ENCODE data around the gene SLC17A2.
"Not testable (repeated sequence)": the region's sequence is repeated elsewhere in the genome, so short reads cannot be mapped to it uniquely, and the experiment has no call there.

The SLC17A2 gene

DNA sequence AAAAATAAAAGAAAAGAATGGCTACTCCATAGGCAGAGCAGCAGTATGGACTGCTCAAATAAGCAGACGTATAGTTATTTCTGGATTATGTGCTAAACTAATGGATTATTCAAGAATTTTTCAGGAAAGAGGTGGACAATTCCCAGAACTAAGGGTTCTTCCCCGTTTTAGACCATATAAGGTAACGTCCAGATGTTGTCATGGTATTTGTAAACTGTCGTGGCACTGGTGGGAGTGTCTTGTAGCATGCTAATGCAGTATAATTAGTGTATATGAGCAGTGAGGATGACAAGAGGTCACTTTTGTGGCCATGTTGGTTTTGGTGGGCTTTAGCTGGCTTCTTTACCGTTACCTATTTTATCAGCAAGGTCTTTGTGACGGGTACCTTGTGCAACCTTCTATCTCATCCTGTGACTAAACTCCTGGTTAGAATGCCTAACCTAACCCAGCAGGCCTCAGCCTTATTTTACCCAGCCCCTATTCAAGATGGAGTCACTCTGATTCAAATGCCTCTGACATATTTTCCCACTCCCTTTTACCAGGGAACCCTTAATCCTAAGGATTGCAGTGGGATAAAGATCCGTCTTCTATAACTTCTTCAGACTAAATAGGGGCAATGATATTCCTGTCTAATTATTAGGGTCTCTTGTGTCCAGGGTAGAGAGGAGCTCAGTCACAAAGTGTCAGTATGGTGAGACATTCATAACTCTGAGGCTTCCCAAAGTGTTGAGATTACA is 21.0 kb upstream of the SLC17A2 start:
- no peak for DNase-seq

DNA sequence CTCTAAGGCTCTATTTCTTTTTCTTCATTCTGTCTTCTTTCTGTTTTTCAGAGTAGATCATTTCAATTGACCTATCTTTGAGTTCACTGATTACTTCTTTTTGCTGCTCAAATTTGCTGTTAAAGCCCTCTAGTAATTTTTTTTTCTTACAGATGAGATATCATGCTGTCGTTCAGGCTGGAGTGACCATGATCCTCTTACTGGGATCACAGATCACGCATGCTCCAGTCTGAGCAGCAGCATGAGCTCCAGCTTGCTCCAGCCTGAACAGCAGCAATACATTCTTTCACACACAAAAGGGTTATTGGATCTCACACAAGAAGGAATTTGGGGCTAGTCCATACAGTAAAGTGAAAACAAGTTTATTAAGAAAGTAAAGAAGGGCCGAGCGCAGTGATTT is 19.8 kb upstream of the SLC17A2 start:
- no peak for DNase-seq

DNA sequence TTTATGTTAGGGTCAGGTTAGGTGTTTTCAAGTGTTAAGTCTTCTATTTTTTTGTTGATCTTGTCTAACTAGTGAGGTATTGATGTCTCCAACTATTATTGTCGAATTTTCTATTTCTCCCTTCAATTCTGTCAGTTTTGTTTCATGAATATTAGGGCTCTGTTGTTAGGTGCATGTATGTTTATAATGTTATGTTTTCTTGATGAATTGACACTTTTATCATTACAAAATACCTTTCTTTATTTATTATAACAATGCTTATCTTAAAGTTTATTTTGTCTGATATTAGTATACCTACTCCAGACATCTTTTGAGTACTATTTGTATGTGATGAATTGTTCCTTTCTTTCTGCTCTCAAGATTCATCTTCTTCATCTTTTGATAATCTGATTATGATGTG is 19.2 kb upstream of the SLC17A2 start:
- DNase-seq: no peak

DNA sequence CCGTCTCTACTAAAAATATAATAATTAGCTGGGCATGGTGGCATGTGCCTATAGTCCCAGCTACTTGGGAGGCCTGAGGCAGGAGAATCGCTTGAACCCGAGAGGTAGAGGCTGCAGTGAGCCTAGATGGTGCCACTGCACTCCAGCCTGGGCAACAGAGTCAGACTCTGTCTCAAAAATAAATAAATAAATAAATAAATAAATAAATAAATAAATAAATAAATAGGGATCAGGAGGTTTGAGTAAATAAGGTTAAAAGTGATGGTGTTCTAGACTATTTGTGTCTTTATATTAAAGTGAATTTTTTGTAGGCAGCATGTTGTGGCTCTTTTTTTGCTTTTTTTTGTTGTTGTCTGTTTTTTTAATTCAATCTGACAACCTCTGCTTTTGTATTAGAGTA is 17.0 kb upstream of the SLC17A2 start:
- not testable (repeated sequence) for DNase-seq

DNA sequence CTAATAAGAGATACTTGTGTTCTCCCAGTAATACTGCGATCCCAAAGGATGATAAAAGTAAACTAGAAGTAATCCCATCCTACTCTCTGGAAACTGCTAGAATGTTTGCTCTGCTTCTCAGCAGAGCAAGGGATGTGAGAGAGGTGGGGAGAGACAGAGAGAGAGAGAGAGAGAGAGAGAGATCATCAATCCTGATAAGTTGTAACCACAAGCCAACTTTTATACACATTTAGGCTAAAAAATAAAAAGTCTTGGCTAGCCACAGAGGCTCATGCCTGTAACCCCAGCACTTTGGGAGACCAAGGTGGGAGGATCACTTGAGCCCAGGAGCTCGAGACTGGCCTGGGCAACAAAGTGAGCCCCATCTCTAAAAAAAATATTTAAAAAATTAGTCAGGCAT is 16.1 kb upstream of the SLC17A2 start:
- DNase-seq: peak; percentile 32

DNA sequence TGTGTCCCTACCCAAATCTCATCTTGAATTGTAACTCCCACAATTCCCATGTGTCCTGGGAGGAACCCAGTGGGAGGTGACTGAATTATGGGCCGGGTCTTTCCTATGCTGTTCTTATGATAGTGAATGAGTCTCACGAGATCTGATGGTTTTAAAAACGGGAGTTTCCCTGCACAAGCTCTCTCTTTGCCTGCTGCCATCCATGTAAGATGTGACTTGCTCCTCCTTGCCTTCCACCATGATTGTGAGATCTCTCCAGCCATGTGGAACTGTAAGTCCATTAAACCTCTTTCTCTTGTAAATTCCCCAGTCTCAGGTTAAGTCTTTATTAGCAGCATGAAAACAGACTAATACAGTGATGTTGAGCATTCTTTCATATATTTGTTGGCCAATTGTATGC is 15.2 kb upstream of the SLC17A2 start:
- DNase-seq: not testable (repeated sequence)

DNA sequence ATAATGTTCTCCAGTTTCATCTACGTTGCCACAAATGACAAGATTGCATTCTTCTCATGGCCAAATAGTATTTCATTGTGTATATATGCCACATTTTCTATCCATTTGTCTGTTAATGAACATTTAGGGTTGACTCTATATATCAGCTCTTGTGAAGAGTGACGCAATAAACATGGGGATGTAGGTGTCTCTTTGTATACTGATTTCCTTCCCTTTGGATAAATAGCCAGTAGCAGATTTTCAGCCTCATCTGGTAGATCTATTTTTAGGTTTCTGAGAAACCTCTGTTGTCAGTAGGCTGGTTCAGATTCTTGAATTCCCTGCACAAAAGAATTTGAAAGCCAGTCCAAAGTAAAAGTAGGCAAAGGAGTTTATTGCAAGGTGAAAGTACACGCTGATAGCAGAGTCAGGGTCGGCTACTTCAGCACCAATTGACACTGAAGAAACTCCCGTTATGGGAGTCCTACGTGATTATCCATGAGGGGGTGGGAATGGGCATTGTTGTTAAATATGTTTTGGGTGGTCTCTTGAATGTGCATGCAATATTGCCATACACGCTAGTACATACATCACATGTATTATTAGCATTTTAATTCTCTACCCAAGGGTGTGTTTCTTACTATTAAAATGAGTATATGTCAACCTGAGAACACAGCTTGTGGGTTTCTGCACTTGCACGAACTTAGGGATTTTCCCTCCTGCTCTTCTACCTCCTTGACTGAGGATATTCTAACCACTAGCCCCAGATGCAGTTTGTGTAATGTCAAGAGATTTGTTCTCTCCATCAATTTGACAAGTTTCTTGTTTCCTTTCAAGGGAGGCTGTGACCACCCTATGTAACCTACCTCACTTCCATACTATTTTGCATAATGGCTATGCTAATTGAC is 14.4 kb upstream of the SLC17A2 start:
- no peak for DNase-seq

DNA sequence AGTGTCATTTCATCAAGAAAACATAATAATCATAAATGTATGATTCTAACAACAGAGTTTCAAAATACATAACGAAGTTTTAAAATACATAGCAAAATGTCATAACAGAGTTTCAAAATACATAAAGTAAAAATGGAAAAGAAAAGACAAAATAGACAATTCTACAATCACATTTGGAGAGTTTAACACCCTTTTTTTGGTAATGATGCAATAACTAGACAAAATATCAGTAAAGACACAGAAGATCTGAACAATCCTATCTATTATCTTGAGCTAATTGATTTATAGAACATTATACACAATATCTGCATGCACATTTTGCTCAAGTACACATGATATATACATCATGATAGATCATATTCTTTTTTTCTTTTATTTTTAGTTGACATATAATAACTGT is 13.4 kb upstream of the SLC17A2 start:
- DNase-seq: no peak

DNA sequence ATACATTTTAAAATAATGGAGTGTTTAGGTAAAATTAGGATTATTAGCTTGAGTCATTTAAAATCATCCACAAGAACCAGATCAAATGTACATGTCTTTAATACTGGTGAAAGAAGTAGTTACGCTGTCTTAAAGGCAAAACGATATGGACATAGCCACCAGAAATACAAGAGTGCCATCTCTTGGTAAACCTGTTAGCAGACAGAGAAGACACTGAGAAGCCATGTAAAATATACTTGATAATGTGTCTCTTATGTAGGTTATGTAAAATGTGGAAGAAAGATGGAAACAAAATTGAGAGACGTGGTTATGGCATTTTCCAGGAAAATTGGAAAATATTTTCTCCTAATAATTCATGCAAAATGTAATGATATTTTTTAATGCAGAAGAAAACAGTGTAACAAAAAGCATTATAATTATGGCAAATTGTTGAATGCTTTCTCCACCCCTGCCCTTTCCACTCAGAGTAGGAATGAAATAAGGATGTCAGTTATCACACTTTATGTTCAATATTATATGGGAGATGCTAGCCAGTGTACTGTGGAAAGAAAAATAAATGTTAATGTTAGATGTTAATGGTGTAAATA is 12.2 kb upstream of the SLC17A2 start:
- DNase-seq: peak; percentile 54

DNA sequence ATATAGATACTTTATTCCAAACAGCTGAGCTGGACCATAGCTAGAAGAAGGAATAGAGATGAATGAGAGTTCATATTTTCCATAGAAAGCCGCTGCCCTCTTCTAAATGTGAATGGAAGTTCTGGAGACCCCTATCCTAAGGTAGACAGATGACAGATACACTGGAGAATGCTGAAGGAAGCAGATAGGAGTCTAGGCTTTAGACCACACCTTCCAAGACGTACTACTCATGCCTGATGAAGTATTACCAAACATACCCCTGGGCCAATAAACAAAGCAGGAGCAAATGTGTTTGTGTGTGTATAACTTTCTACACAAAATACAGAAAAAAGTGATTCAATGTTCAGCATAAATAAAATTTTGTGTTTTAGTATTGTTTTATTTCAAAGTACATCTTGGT is 9.1 kb upstream of the SLC17A2 start:
- DNase-seq: no peak

DNA sequence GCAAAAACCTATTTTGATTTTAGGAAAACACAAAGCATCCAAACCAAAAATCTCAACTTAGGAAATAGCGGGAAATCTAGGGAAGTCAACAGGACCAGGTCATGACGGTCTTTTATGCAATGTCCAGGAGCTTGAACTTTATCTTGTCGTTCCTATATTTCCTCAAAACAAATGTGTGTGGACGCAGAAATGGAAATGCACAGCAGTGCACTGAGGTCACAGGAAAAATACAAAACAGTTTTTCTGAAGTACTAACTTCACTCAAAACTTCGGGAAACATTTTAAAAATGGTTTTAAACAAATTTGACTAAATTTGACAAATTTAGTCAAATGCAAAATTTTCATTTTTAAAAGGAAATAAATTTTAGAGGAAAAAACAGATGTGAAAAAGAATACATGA is 5.5 kb upstream of the SLC17A2 start:
- DNase-seq: no peak

DNA sequence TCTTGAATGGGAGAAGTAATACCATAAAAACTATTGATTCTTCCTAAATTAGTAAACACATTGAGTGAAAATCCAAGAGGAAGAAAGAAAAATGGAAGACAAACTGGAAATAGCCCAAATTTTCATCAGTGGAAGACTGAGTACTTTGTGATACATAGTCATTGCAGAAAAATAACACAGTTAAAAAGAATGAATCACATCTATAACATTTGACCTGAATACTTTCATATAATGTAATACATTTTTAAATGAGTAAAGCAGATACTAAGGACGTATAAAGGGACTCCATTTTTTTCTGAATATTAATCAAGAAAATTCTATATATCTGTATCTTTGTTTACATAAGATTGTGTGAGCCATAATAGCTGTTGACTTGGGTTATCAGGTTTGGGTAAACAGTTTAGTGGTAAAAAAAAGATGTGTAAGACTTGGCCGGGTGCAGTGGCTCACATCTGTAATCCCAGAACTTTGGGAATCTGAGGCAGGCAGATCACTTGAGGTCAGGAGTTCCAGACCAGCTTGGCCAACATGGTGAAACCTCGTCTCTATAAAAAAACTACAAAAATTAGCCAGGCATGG is 4.3 kb upstream of the SLC17A2 start:
- no peak for DNase-seq

DNA sequence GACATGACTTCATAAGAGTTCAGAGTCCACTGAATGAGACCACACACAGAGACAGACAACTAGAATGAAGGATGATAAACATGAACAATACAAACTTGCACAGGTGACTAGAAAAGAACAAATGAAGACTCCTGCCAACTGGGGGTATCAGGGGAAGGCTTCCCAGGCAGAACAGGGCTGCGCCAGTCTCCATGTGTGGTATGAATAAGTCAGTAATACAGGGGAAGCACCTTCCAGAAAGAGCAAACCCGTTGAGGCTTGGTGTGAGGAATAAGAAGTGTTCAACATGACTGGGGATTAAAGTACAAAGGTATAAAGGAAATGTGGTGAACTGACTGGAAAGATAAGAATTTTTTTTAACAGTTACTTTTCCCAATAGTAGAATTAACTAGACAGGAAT is 3.7 kb upstream of the SLC17A2 start:
- no peak for DNase-seq

DNA sequence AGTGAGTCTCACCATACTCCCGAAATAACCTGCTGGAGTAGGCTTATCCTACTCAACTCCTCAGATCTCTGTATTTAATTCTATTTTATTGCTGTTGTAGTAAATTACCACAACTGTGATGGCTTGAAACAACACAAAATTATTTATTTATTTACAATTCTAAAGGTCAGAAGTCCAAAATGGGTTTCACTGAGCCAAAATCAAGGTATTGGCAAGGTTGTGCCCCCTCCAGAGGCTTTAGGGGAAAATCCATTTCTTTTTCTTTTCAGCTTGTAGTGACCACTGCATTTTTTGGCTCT is 869 bp upstream of the SLC17A2 start:
- DNase-seq: no peak

DNA sequence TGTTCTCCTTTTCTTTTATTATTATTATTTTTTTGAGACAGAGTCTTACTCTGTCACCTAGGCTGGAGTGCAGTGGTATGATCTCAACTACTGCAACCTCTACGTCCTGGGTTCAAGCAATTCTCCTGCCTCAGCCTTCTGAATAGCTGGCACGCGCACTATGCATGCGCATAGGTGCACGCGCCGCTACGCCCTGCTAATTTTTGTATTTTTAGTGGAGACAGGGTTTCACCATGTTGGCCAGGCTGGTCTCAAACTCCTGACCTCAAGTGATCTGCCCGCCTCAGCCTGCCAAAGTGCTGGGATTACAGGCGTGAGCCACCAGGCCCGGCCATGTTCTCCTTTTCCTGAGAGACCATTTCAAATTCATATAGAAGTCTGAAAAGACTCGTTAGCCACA is 706 bp downstream of the SLC17A2 start:
- DNase-seq: not testable (repeated sequence)

DNA sequence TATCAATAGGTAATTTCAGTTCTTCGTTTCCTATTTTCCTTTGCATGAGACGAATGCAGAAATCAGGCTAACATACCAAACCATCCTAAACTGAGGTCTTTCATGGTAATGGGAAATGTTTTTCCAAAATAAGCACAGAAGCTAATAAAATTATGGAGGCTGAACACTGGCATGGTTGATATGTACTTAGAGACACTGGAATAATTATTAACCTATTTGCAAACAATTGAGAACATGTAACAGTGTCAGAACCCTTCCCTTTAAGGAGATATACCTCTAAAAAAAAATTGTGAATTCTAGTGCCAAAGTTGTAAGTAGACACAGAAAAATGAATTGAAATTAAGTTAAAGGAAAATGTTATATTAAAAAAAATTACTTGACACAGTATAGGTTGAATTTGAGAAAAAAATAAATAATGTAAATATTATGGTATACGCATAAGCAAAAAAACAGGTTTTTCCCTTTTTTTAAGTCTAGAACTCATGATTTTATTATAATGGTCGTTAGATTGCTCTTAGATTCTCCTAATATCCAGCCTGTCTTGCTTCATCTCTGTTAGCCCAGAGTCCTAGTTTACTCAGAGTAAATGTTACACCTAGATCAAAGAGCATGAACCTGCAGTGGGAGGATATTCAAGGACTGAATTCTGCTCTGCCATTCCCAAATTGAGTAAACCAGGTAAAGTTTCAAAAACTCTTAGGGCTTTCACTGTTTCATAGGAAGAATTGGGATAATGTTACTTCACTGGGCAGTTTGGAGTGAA is 1.7 kb downstream of the SLC17A2 start:
- no peak for DNase-seq

DNA sequence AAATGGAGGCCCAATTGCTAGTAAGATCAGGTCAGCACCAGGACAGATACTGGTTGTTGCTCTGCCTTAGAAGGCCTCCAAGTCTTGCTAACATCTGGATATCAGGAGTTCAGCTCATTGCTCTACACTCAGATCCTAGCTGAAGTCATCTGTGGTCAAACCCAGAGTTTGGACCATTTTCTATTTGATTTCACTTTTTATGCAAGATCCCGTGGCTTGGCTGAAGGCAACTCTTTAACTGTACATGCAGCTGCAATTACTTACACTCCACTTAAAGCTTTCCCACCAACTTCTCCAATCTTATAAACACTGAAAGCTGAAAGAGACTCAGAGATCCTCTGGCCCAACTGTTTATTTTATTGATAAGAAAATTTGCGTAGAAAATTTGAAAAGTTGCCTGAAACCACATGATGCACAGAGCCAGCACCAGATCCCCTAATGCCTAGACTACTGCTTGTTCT is 2.7 kb downstream of the SLC17A2 start:
- DNase-seq: no peak

DNA sequence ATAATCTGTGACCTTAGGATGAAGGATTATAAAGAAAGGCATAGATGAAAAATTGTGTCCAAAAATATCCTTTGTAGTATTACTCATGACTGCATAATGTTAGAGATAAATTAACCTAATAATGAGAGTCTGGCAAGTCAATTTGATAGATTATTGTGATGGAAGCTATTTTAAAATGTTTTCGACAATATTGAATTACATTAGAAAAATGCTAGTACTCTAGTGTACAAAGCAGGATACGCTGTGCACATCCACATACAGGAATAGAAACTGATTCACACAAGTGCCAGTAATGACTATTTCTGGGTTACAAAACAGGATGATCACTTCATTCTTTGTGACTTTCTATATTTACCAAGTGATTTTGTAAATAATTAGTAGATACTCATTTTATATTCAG is 3.3 kb downstream of the SLC17A2 start:
- DNase-seq: no peak

DNA sequence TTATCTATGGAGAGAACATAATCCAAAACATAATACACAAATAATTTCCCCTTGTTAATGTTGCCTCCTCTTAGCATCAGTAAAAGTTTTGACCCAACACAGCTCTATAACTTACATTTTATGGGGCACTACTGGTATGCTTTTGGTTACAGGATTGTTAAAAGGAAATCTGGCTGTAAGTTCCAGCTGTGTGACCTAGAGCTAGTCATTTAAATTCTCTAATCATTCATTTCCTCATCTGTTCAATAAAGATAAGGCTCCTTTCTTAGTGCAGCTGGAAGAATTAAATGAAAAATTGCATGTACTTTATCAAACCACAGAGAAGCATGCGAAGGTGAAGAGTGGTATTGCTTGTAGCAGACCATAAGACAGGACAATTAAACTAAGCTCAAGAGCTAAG is 4.6 kb downstream of the SLC17A2 start:
- no peak for DNase-seq

DNA sequence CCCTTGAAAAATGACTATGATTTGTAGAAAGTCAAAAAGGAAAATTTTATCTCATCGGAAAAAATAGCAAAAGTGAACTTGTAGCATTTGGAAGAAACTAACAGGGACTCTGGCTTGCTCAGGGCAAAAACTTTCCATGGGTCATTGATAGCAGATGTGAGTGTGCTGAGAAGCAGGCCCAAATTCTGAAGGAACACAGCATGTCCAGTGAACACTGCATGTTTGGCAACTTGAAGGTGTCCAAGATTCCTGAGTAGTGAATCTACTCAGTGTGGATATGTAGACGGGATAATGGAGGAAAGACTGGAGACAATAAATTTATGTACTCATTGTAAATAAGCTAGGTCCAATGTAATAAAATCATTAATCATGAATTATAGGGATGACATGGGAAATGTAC is 8.2 kb downstream of the SLC17A2 start:
- no peak for DNase-seq

DNA sequence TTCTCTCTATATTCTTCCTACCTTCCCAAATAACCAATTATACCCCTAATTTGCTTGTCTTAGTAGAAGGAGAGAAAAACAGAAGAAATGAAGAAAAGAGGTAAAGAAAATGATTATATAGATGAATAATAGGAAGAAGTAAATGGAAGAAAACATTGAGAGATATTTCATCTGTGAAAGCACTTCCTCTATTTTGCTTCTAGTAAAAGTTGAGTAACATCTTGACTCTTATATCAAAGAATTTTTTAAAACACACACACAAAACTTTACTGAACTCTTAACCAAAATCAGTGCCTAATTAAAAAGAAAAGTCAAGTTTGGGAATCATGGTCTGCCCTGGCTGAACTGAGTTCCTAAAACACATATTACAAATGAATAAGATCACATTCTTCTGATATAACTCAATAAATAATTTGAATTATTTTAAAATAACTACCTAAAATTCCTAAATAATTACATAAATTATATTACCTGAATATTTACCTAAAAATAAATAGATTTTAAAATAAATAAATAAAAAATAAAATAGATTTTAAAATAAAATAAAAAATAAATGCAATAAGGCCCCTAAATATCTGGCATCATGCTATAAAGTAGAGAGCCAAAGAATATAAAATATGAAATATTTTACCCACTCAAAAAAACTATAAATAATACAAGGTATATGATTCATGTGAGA is 8.8 kb downstream of the SLC17A2 start:
- DNase-seq: no peak

DNA sequence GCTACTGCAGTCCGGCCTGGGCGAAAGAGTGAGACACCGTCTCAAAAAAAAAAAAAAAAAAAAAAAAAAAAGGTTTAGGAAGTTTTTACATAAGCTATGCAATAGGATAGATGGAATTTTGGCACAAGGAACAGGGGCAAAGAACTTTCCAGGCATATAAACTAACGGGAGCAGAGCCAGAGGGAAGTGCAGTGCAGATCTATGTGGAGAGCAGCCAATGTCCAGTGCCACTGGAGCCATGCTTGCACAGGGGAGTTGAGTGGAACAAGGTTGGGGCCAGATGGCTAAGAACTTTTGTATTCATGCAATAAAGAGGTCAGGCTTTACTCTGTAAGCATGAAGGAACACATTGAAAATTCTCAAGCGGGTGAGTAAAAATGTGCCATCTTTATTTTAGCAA is 10.8 kb downstream of the SLC17A2 start:
- no peak for DNase-seq
